Measurements from ENCODE around the gene BDKRB1. TPM values are rescaled to one million over a fixed set of nuclear protein-coding genes. Genes with fewer than 3 reads are reported as not detected.
A peak's percentile ranks its signal among the peaks of the same experiment; 100 is the strongest.

The BDKRB1 gene
- total and polyA plus RNA-seq, 9 of the 15 experiments (the other 6 are each of a cell fraction or from before 2014, with no cell fraction given): 0.06 to 0.23 (median 0.09) TPM; not detected in 1

DNA sequence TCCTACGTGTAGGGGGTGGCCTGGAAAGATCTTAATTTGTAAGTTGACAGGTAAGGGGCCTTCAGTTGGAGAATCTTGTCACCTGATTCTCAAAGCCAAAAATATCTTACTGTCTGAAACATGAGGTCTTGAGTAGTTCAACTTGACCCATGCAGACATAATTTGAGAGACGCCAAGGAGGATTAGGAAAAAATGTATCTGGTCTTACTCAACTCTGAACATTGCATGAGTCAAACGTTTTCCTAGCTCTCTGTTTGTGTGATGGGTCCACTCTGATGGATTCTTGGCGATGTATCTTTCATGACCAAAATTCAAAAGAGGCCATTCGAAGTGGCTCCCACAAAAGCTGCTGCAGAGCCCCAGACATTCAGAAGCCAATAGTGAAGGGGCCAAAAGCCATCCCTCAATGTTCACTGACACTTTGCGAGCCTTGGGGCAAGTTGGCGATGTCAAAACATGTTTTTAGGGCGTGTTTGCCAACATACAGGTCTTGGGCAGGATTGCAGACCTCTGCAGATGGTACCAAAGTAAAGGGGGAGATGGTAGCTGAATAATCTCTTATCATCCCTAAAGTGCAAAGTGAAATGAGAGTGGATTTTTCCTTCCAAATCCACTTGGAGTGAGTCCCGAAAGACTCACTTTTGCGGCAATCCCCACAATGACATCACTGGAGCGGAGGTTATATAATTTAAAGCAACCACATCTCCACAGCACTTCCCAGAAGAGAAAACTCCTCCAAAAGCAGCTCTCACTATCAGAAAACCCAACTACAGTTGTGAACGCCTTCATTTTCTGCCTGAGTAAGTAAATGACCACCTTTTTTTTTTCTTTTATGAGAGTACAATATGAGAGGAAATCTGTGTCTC lies at the start of gene BDKRB1 (continued):
- TF ChIP-seq, protein P1, sequence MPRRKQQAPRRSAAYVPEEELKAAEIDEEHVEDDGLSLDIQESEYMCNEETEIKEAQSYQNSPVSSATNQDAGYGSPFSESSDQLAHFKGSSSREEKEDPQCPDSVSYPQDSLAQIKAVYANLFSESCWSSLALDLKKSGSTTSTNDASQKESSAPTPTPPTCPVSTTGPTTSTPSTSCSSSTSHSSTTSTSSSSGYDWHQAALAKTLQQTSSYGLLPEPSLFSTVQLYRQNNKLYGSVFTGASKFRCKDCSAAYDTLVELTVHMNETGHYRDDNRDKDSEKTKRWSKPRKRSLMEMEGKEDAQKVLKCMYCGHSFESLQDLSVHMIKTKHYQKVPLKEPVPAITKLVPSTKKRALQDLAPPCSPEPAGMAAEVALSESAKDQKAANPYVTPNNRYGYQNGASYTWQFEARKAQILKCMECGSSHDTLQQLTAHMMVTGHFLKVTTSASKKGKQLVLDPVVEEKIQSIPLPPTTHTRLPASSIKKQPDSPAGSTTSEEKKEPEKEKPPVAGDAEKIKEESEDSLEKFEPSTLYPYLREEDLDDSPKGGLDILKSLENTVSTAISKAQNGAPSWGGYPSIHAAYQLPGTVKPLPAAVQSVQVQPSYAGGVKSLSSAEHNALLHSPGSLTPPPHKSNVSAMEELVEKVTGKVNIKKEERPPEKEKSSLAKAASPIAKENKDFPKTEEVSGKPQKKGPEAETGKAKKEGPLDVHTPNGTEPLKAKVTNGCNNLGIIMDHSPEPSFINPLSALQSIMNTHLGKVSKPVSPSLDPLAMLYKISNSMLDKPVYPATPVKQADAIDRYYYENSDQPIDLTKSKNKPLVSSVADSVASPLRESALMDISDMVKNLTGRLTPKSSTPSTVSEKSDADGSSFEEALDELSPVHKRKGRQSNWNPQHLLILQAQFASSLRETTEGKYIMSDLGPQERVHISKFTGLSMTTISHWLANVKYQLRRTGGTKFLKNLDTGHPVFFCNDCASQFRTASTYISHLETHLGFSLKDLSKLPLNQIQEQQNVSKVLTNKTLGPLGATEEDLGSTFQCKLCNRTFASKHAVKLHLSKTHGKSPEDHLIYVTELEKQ (CRISPR knock-in tag; IDR thresholded peaks at IDR 0.05): no peak
- TF ChIP-seq RBM39 (optimal IDR thresholded peaks at IDR 0.05; ENCODE audit: low read depth, low read length) (no peak), MECOM (CRISPR knock-in tag; IDR thresholded peaks at IDR 0.05) (no peak), PHTF2 (CRISPR knock-in tag; IDR thresholded peaks at IDR 0.05) (no peak)

GRCh38 chr14:96206461-96206860 lies 49.5 kb upstream of the BDKRB1 start:
- peak in 1 of 4 experiments; percentile 1 for DNase-seq (ENCODE audit: extremely low read depth in 1 of 4, low spot score in 3 of 4)
- Histone ChIP-seq H3K9me1 (ENCODE audit: control insufficient read depth, insufficient read depth, low read length) (no peaks in the 10 kb centered on the region), H3K79me2 (ENCODE audit: control insufficient read depth, insufficient read depth, low read length) (no peaks in the 10 kb centered on the region), H3K9ac (ENCODE audit: insufficient read depth in 1 of 2, low read depth in 2 of 2, low read length in 2 of 2) (no peak overlapping the region), H3K27ac (ENCODE audit: extremely low read depth, low read depth, low read length) (no peak overlapping the region), H3K27me3 (ENCODE audit: control insufficient read depth in 2 of 2, insufficient read depth in 2 of 2, low read length in 2 of 2) (peaks cover 5 to 51% of the 10 kb centered on the region in 2 experiments), H4K20me1 (replicated peaks; ENCODE audit: control insufficient read depth, insufficient read depth, low read length) (no peaks in the 10 kb centered on the region; the same call in 1 of the 2 replicates), H3K4me3 (no peak overlapping the region), H3K36me3 (ENCODE audit: control insufficient read depth, insufficient read depth, low read length) (no peaks in the 10 kb centered on the region), H3K4me1 (replicated peaks in 1 of 2; ENCODE audit: control insufficient read depth in 2 of 2, insufficient read depth in 2 of 2, low read length in 2 of 2) (peaks cover 0 to 6% of the 10 kb centered on the region in 2 experiments; a peak in 1 of 5 replicates), H2AFZ (ENCODE audit: low read depth, low read length) (no peak overlapping the region), H3K4me2 (ENCODE audit: insufficient read depth, low read length) (no peak overlapping the region), H3K9me3 (replicated peaks; ENCODE audit: control insufficient read depth, insufficient read depth, low read depth, low read length) (no peaks in the 10 kb centered on the region)
- no peak for ATAC-seq
- intact Hi-C loops (cut with micrococcal nuclease): no loop called here
- BruUV-seq (replicated peaks): no TSS peak
- no peak for FAIRE-seq
- 2% methylated on average over 6 of the region's 8 CpGs for WGBS (ENCODE audit: insufficient coverage, low coverage, missing lambda C conversion rate)
- POLR2A ChIA-PET: no interaction called here
- in situ Hi-C loops (cut with MboI): no loop called here
- CTCF ChIA-PET (ENCODE audit: low intra/inter-chr PET ratio): no interaction called here
- TF ChIP-seq SRSF3 (IDR thresholded peaks at IDR 0.05; ENCODE audit: insufficient read depth, low read length) (no peak), ZNF24 (IDR thresholded peaks at IDR 0.05) (no peak), CBX3 (IDR thresholded peaks at IDR 0.05; ENCODE audit: borderline replicate concordance in 1 of 2, low read length in 2 of 2) (no peak), CUX1 (CRISPR knock-in tag; IDR thresholded peaks at IDR 0.05) (no peak), ZNF696 (CRISPR knock-in tag; conservative IDR thresholded peaks at IDR 0.05) (no peak), KDM1A (IDR thresholded peaks at IDR 0.05) (no peak)
